HCT116 (cell line): ENCODE measurements around the gene IMPA2. TPM values are rescaled to one million over a fixed set of nuclear protein-coding genes. Genes with fewer than 3 reads are reported as not detected.
A peak's percentile ranks its signal among the peaks of the same experiment; 100 is the strongest.

Source experiments
- ATAC-seq: fragments of 200-7000 bp; cut with Tn5 transposase; 2 replicates; pipeline ENCODE4 v1.9.1; 2020; ENCODE audit warnings: mild to moderate bottlenecking, moderate library complexity
- BruUV-seq: library from RNA; stranded (reverse); fragments of 400-500 nt; replicated peaks from 2 replicates; lab custom pipeline; 2021; lab: Mats Ljungman, UMichigan
- CTCF ChIA-PET: fragments of 300-600 bp; sonication (Branson Sonifier 250); formaldehyde crosslinking; loops from one replicate; lab custom pipeline; 2021; ENCODE audit warnings: antibody characterized with exemption; lab: Charles Lee
- POLR2A ChIA-PET: fragments of 300-600, 350-600 bp; sonication (Branson Sonifier 250); formaldehyde crosslinking; loops from one replicate; lab custom pipeline; 2021; ENCODE audit warnings: antibody characterized with exemption; lab: Charles Lee
- RAD21 ChIA-PET, 2 experiments: fragments of 300-600 bp; sonication (Branson Sonifier 250); formaldehyde crosslinking; loops; one replicate each; lab custom pipeline; 2023; ENCODE audit warnings: low total read pairs in 2 of 2; ENCODE audit not compliant: uncharacterized antibody in 2 of 2, unreplicated experiment in 2 of 2, low non-redundant PET in 1 of 2; lab: Charles Lee
- DNase-seq: peaks from one replicate; pipeline ENCODE4 v3.0.0-alpha.2; 2010; ENCODE audit warnings: low read depth, low spot score
- H2AFZ ChIP-seq: fragments of 200-600 bp; shearing (Covaris generic), sonication (generic); 2 replicates; pipeline ENCODE4 v1.6.1; 2017; ENCODE audit warnings: low read depth, mixed run types, mixed read lengths, antibody characterized with exemption, low read length; ENCODE audit not compliant: poor library complexity, severe bottlenecking
- H3K27ac ChIP-seq: 2 replicates; pipeline ENCODE4 v1.5.1; 2012; ENCODE audit warnings: low read depth, low read length
- H3K27me3 ChIP-seq: fragments of 200-600 bp; sonication (generic); 2 replicates; pipeline ENCODE4 v1.6.1; 2016; ENCODE audit warnings: mixed run types, low read length, mixed read lengths; ENCODE audit not compliant: insufficient read depth
- H3K36me3 ChIP-seq, 2 experiments: fragments of 200-500 bp in 1 of 2; fragments of 200-600 bp in 1 of 2; sonication (Bioruptor generic) in 1 of 2; sonication (generic) in 1 of 2; 2 replicates each; pipeline versions ENCODE4 v1.5.1 to v1.6.1; 2014 to 2016; ENCODE audit warnings: low read length in 2 of 2, inconsistent platforms in 1 of 2, mixed read lengths in 1 of 2, mixed run types in 1 of 2; ENCODE audit not compliant: insufficient read depth in 2 of 2, control insufficient read depth in 1 of 2
- H3K4me1 ChIP-seq, 2 experiments: fragments of 200-600 bp in 1 of 2; sonication (generic) in 1 of 2; 2 replicates each; pipeline versions ENCODE4 v1.5.1 to v1.6.1; 2012 to 2017; ENCODE audit warnings: low read length in 2 of 2, inconsistent platforms in 1 of 2, mild to moderate bottlenecking in 1 of 2, mixed read lengths in 1 of 2, mixed run types in 1 of 2, moderate library complexity in 1 of 2; ENCODE audit not compliant: insufficient read depth in 2 of 2, control insufficient read depth in 1 of 2
- H3K4me2 ChIP-seq: fragments of 200-600 bp; sonication (generic); 2 replicates; pipeline ENCODE4 v1.6.1; 2017; ENCODE audit warnings: mixed run types, low read length, mixed read lengths
- H3K4me3 ChIP-seq, 2 experiments: fragments of 200-600 bp in 1 of 2; sonication (generic) in 1 of 2; replicated peaks in 1 of 2; 2 replicates each; pipeline ENCODE4 v1.5.1; 2011 to 2016; ENCODE audit warnings: low read length in 2 of 2, control low read depth in 1 of 2, low read depth in 1 of 2, mild to moderate bottlenecking in 1 of 2, mixed read lengths in 1 of 2, mixed run types in 1 of 2
- H3K79me2 ChIP-seq: fragments of 200-600 bp; sonication (generic); 2 replicates; pipeline ENCODE4 v1.6.1; 2017; ENCODE audit warnings: mild to moderate bottlenecking, mixed run types, low read length, moderate library complexity, mixed read lengths; ENCODE audit not compliant: insufficient read depth
- H3K9ac ChIP-seq: fragments of 200-600 bp; sonication (generic); 2 replicates; pipeline ENCODE4 v1.6.1; 2016; ENCODE audit warnings: low read length, mixed read lengths
- H3K9me2 ChIP-seq: fragments of 200-600 bp; sonication (generic), shearing (Covaris generic); 2 replicates; pipeline ENCODE4 v1.6.1; 2017; ENCODE audit warnings: mixed run types, mild to moderate bottlenecking, moderate library complexity; ENCODE audit not compliant: insufficient read depth
- H3K9me3 ChIP-seq, 2 experiments: fragments of 200-500 bp in 1 of 2; fragments of 200-600 bp in 1 of 2; sonication (Bioruptor generic) in 1 of 2; sonication (generic) in 1 of 2; 2 replicates each; pipeline ENCODE4 v1.6.1; 2014 to 2017; ENCODE audit warnings: low read length in 2 of 2, mixed read lengths in 2 of 2, inconsistent platforms in 1 of 2, low read depth in 1 of 2, mild to moderate bottlenecking in 1 of 2, mixed run types in 1 of 2, moderate library complexity in 1 of 2; ENCODE audit not compliant: control insufficient read depth in 1 of 2, insufficient read depth in 1 of 2
- H4K20me1 ChIP-seq: fragments of 200-600 bp; sonication (generic), shearing (Covaris generic); 2 replicates; pipeline ENCODE4 v1.6.1; 2017; ENCODE audit warnings: mixed run types, mild to moderate bottlenecking, moderate library complexity; ENCODE audit not compliant: insufficient read depth
- ATF3 ChIP-seq: IDR thresholded peaks from 2 replicates; pipeline ENCODE4 v1.6.1; 2012
- CBX3 ChIP-seq: IDR thresholded peaks from 2 replicates; pipeline ENCODE4 v1.6.1; 2012; ENCODE audit warnings: low read depth
- CTCF ChIP-seq, 3 experiments: fragments of 200-600 bp in 1 of 3; sonication (generic) in 1 of 3; IDR thresholded peaks in 2 of 3; conservative IDR thresholded peaks in 1 of 3; 2 replicates each; pipeline ENCODE4 v1.5.1; 2012 to 2017; ENCODE audit warnings: low read depth in 2 of 3, low read length in 2 of 3, antibody characterized with exemption in 1 of 3, borderline replicate concordance in 1 of 3, control low read depth in 1 of 3, mild to moderate bottlenecking in 1 of 3, mixed read lengths in 1 of 3, mixed run types in 1 of 3, moderate library complexity in 1 of 3; ENCODE audit not compliant: insufficient read depth in 1 of 3
- EGR1 ChIP-seq: IDR thresholded peaks from 2 replicates; pipeline ENCODE4 v1.6.1; 2012; ENCODE audit warnings: low read depth
- ELF1 ChIP-seq: IDR thresholded peaks from 2 replicates; pipeline ENCODE4 v1.6.1; 2012; ENCODE audit warnings: low read depth, borderline replicate concordance
- FOSL1 ChIP-seq: IDR thresholded peaks from 2 replicates; pipeline ENCODE4 v1.6.1; 2012; ENCODE audit warnings: low read depth
- MAX ChIP-seq: IDR thresholded peaks from 2 replicates; pipeline ENCODE4 v1.6.1; 2012
- RAD21 ChIP-seq: IDR thresholded peaks from 2 replicates; pipeline ENCODE4 v1.6.1; 2012; ENCODE audit warnings: low read depth, mild to moderate bottlenecking
- REST ChIP-seq: IDR thresholded peaks from 2 replicates; pipeline ENCODE4 v1.6.1; 2012; ENCODE audit warnings: low read depth
- SP1 ChIP-seq: IDR thresholded peaks from 2 replicates; pipeline ENCODE4 v1.6.1; 2012; ENCODE audit warnings: low read depth
- SRF ChIP-seq: IDR thresholded peaks from 2 replicates; pipeline ENCODE4 v1.6.1; 2012; ENCODE audit warnings: low read depth
- TCF7L2 ChIP-seq: IDR thresholded peaks from 2 replicates; pipeline ENCODE4 v1.7.0; 2011; ENCODE audit warnings: borderline replicate concordance, inconsistent platforms; ENCODE audit not compliant: insufficient read depth, insufficient read length; ENCODE audit errors: extremely low read depth
- ZNF274 ChIP-seq: fragments of 200-500 bp; sonication (Bioruptor generic); IDR thresholded peaks from 2 replicates; pipeline ENCODE4 v1.6.1; 2014; ENCODE audit warnings: mild to moderate bottlenecking, low read depth, low read length, inconsistent platforms
- intact Hi-C: fragments of 100-400 bp; cut with micrococcal nuclease; formaldehyde crosslinking; loops from 2 replicates; pipeline ENCODE4 v1.10.0; 2022
- total RNA-seq: library from RNA; stranded (reverse); gene quantifications from one replicate; pipeline ENCODE4 v1.2.1, GENCODE V29; 2021; ENCODE audit not compliant: unreplicated experiment

IMPA2 gene
- total RNA-seq, 1 experiment from 2014 or later = 32.5 TPM

GRCh38 chr18:11937874-11938478 lies 43.3 kb upstream of the IMPA2 start:
- H3K27ac ChIP-seq = no peak overlapping the region
- intact Hi-C loops = loop anchor here (1.0 kb wide), 2 partner anchors 57 to 101 kb away; no protein-coding TSS in a partner anchor
- no TSS peak for BruUV-seq
- no peaks in the 10 kb centered on the region for H3K36me3 ChIP-seq
- H2AFZ ChIP-seq = no peak overlapping the region
- TF ChIP-seq CTCF (IDR thresholded peaks at IDR 0.05 in 2 of 3, conservative IDR thresholded peaks at IDR 0.05 in 1 of 3; ENCODE audit: borderline replicate concordance in 1 of 3, insufficient read depth in 1 of 3, low read depth in 2 of 3, low read length in 2 of 3) (peak; percentile 65 to 88 (median 87)), RAD21 (peak; percentile 87), ZNF274 (no peak)
- H3K4me3 ChIP-seq = no peak overlapping the region
- no peaks in the 10 kb centered on the region for H4K20me1 ChIP-seq
- ChIA-PET CTCF (interaction anchor here (0.5 to 3.3 kb wide), 21 partner anchors 9 to 282 kb away, joined by 3 to 162 read pairs (median 4); partner anchors contain the start of gene IMPA2), POLR2A (interaction anchor here (0.8 to 1.9 kb wide), 5 partner anchors 43 to 101 kb away, joined by 3 to 14 read pairs (median 3); partner anchors contain the start of gene IMPA2), RAD21 (interaction anchor here (1.1 to 2.7 kb wide), 4 partner anchors 57 to 101 kb away, joined by 6 to 25 read pairs (median 18); no protein-coding TSS in a partner anchor)
- no peaks in the 10 kb centered on the region for H3K9me2 ChIP-seq
- H3K9ac ChIP-seq = no peak overlapping the region
- no peaks in the 10 kb centered on the region for H3K9me3 ChIP-seq
- ATAC-seq = peak; percentile 73
- peaks cover 5 to 8% of the 10 kb centered on the region in 2 experiments for H3K4me1 ChIP-seq
- H3K4me2 ChIP-seq = peak overlapping the region; percentile 18
- peak; percentile 54 for DNase-seq
- no peaks in the 10 kb centered on the region for H3K27me3 ChIP-seq
- no peaks in the 10 kb centered on the region for H3K79me2 ChIP-seq

GRCh38 chr18:11940956-11941355 lies 40.4 kb upstream of the IMPA2 start:
- Histone ChIP-seq H3K9me3 (no peaks in the 10 kb centered on the region), H4K20me1 (no peaks in the 10 kb centered on the region), H3K36me3 (no peaks in the 10 kb centered on the region), H3K27ac (no peak overlapping the region), H3K79me2 (no peaks in the 10 kb centered on the region), H2AFZ (no peak overlapping the region), H3K4me1 (peaks cover 18 to 30% of the 10 kb centered on the region in 2 experiments), H3K4me3 (no peak overlapping the region), H3K4me2 (no peak overlapping the region), H3K9me2 (no peaks in the 10 kb centered on the region), H3K27me3 (no peaks in the 10 kb centered on the region), H3K9ac (no peak overlapping the region)
- DNase-seq (no peak), ATAC-seq (no peak)
- ChIA-PET POLR2A (no interaction called here), CTCF (interaction anchor here (0.6 to 2.1 kb wide), 4 partner anchors 9 to 286 kb away, joined by 3 to 9 read pairs (median 4); no protein-coding TSS in a partner anchor), RAD21 (interaction anchor here (1.0 to 2.3 kb wide), 3 partner anchors 54 to 98 kb away, joined by 3 to 7 read pairs (median 3); no protein-coding TSS in a partner anchor)
- no TSS peak for BruUV-seq
- intact Hi-C loops = no loop called here
- TF ChIP-seq MAX (no peak), FOSL1 (no peak), TCF7L2 (no peak), ATF3 (no peak), CBX3 (no peak), SP1 (no peak), ELF1 (no peak), SRF (no peak), REST (no peak), ZNF274 (no peak), EGR1 (no peak)
